ENCODE data around the gene TALDO1.

The TALDO1 gene

GRCh38 chr11:790721-791564, 43.7 kb downstream of the TALDO1 start:
- TF ChIP-seq GATA2 (IDR thresholded peaks at IDR 0.05; ENCODE audit: low read depth, low read length) (no peak), GATA3 (IDR thresholded peaks at IDR 0.05; ENCODE audit: low read depth, low read length) (no peak)

DNA sequence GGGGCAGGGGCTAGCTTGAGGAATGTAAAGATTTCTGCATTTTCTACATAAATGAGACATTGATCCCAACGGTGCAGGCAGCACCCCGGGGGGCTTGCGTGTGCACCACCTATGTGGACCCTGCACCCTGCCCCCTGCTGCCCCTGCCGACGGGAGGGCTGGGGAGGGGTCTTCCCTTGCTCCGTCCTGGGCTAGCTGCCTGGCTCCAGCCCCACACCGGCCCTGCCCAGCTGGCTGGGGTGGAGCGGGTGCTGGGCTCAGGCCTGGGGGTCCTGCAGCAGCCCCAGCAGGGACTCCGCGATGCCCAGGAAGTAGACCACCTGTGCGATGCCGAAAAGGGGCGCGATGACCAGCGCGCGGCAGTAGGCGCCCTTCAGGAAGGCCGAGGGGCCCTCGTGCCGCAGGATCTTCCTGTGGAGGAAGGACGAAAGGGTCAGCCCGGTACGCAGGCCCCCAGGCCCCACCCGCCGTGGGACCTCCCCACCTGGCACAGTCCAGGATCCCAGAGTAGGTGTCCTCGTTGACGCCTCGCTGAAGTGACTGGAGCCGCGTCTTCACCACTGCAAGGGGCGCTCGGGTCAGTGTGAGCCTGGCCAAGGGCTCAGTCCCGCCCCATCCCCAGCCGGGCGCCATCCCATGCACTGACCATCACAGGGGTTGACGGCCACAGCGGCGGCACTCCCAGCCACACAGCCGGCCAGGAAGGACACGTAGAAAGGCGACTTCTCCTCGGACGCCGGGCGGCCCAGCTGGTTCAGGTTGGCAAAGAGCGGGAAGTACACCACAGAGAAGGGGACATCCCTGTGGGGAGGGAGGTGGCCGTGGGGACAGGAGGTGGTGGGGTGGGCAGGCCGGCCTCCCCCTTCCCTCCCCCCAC, 44.6 kb downstream of the TALDO1 start:
- TF ChIP-seq GATA2 (IDR thresholded peaks at IDR 0.05; ENCODE audit: low read depth, low read length) (no peak), GATA3 (IDR thresholded peaks at IDR 0.05; ENCODE audit: low read depth, low read length) (no peak)

GRCh38 chr11:792535-792821, 45.2 kb downstream of the TALDO1 start:
- TF ChIP-seq GATA2 (IDR thresholded peaks at IDR 0.05; ENCODE audit: low read depth, low read length), result no peak
- TF ChIP-seq GATA3 (IDR thresholded peaks at IDR 0.05; ENCODE audit: low read depth, low read length), result no peak

DNA sequence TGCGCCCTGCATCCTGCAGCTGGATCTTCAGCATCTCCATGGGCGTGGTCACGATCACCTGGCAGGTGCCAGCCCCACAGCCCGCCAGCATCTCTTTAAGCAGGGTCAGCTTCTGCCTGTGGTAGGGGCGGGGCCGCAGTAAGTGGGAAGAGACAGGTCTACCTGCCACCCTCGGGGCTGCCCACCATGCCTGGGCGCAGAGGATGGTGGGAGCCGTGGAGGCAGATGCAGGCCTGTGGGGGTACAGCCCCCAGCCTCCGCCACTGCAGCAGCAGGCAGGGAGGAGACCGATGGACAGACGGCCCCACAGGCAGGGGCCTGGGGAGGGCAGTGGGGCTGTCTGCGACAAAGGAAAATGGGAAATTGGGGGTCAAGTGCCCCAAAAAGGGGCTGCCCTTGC, 45.6 kb downstream of the TALDO1 start:
- no peak for TF ChIP-seq GATA2 (IDR thresholded peaks at IDR 0.05; ENCODE audit: low read depth, low read length)
- no peak for TF ChIP-seq GATA3 (IDR thresholded peaks at IDR 0.05; ENCODE audit: low read depth, low read length)

DNA sequence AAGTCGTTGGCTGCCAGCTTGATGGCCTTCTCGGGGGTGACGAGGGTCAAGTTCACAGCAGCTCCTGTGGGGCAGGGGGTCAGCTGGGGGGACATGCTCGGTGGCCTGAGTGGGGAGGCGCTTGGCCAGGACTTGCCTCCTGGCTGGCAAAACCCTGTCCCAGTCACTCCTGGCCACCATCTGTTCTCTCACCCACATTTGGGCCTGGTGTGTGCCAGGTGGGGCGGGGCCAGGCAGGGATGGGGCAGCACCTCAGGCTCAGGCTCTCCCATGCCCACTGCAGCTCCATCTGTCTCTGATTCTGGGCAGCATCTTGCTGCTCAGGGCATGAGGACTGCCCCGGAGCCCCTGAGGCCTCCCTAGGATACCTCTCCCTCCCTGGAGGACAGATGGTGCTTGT, 46.3 kb downstream of the TALDO1 start:
- TF ChIP-seq GATA3 (IDR thresholded peaks at IDR 0.05; ENCODE audit: low read depth, low read length) (no peak), GATA2 (IDR thresholded peaks at IDR 0.05; ENCODE audit: low read depth, low read length) (no peak)

DNA sequence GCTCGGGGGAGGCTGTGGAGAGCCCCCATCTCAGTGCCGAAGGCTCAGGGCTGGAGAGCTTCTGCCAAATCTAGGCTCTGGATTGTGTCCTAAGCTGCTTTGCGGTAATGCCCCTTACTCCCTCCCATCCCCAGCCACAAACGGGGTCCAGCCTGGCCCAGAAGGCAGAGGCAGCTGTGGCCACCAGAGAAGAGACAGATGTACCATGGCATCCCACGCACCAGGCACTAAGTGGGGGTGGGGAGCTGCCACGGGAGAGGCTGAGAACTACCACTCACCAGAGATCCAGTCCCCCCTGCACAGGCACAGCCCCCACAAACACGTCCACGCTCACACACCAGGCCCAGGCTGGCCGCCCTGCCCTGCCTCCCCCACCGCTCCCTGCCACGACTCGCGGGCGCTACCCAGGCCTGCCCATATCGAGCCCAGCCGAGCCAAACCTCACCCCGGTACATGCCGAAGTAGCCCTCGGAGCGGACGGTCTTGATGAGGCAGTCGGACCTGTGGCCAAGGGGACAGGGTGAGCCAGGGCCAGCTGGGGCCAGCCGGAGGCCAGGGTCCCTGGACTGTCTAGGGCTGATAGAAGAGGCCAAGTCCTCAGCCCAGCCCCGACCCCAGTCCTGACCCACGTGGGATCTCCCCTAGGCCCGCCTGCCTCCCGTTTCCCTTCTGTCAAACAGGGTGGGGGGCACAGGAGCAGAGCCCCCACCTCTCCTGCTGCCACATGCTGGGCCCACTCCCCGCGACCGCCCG, 46.9 kb downstream of the TALDO1 start:
- TF ChIP-seq GATA2 (IDR thresholded peaks at IDR 0.05; ENCODE audit: low read depth, low read length), result no peak

DNA sequence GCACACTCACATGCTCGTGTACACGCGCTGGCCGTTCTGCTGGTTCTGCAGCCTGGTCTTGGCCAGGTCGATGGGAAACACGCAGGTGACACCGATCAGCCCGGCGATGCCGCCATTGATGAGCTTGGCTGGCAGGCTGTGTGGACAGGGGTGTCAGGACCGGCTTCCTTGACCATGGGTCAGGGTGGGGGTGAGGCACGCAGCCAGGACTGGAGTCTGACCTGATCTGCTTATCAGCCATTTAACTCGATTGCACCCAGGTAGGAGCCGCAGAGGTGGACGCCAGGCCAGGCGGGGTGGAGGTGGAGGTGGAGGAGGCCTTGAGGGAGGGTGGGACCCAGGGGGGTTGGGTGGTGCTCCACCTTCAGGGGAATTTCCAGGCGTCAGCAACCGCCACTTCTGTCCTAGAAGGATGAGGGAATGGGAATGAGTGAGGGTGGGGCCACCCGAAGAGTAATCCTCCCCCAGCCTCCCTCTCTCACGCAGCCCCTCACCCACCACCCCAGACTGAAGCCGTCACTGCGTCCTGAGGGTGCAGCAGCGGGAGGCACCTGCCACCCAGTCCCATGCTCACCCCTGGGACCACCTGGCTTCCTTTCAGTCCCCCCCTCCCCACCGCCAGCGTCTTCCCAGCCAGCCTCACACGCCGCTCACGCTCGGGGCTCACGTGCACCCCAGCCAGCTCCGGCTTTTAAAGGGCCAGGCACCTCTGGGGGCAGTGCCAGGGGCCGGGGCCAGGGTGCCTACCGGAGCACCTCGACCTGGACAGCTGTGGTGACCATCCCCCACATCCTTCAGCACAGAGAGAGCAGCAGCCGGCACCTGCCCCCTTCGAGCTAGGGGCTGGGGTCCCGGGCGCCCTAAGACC, 47.7 kb downstream of the TALDO1 start:
- no peak for TF ChIP-seq GATA3 (IDR thresholded peaks at IDR 0.05; ENCODE audit: low read depth, low read length)
- TF ChIP-seq GATA2 (IDR thresholded peaks at IDR 0.05; ENCODE audit: low read depth, low read length), result no peak

GRCh38 chr11:795634-796564, 48.6 kb downstream of the TALDO1 start:
- TF ChIP-seq GATA3 (IDR thresholded peaks at IDR 0.05; ENCODE audit: low read depth, low read length) (no peak), GATA2 (IDR thresholded peaks at IDR 0.05; ENCODE audit: low read depth, low read length) (no peak)

GRCh38 chr11:796565-797295, 49.5 kb downstream of the TALDO1 start:
- no peak for TF ChIP-seq GATA2 (IDR thresholded peaks at IDR 0.05; ENCODE audit: low read depth, low read length)
- no peak for TF ChIP-seq GATA3 (IDR thresholded peaks at IDR 0.05; ENCODE audit: low read depth, low read length)

DNA sequence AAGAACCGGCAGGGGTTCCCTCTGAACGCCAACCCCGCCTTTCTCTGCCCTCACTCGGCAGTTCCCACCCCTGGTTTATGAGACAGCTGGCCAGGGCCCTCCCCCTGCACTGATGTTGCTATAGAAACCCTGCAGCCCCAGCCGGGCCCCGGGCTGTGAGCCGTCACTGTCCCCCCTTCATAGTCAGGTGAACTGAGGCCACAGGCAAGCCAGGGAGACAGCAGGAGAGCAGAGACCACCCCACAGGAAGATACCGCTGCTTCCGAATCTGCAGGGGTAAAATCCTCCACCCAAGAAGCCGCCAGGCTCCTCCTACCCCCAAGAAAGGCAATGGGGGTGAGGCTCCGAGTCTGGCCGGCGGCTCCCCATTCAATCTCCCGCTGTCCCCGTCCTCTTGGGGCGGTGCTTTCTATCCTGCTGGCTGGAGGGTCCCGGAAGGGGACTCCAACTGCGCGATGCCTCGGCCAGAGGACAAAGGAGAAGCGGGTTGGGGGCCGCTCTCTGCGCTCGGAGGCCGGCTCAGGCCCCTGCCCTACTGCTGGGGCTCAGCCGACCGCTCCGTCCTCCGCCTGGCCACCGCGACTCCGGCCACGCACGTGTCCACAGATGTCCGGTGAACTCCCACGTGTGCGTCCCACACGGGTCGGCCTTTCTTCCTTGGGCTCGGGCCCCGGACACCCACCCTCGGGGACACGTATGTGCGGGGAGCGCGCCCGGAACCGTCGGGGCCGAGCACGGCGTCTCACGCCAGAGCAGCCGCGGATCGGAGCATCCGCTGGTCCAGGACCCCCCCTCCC, 50.2 kb downstream of the TALDO1 start:
- TF ChIP-seq GATA2 (IDR thresholded peaks at IDR 0.05; ENCODE audit: low read depth, low read length) (no peak), GATA3 (IDR thresholded peaks at IDR 0.05; ENCODE audit: low read depth, low read length) (no peak)

DNA sequence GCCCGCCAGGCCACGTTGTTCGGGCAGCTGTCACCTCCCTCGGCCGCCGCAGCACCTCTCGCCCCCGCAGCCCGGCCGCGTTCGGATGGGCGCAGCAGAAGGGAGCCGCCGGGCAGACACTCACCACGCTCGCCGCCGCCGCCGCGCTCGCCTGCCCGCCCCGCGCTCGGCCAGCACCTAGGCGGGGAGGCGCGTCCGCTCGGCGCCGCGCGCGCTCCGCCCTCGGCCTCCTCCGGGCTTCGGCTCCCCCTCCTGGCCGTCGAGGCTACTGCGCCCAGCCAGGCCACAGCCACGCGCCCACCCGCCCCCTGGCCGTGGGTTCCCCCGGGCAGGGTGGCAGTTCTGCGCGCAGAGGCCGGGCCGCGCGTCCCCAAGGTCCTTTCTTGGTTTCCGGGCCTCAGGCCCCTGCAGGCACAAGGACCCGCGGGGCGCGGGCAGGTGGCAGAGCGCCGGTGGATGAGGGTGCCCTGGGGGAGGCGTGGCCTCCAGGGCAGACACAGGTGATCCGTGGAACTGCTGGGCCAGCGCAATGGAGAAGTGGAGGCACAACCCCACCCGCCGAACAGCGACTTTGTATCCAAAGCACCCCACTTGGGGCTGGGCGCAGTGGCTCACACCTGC, 50.9 kb downstream of the TALDO1 start, which contains the start of gene SLC25A22:
Gene SLC25A22, minus strand, starts transcription at position 189 of the 621 bp plus-strand sequence. CDS start 3,275 bp downstream, outside the sequence.
- TF ChIP-seq GATA3 (IDR thresholded peaks at IDR 0.05; ENCODE audit: low read depth, low read length) (no peak), GATA2 (IDR thresholded peaks at IDR 0.05; ENCODE audit: low read depth, low read length) (no peak)
